NCI-H748 treated with DMSO at 0.1 percent for 48 hours (cell line): ENCODE results near the gene ANTKMT.
A peak's percentile ranks its signal among the peaks of the same experiment; 100 is the strongest.
"Not testable (repeated sequence)": the region's sequence is repeated elsewhere in the genome, so short reads cannot be mapped to it uniquely, and the experiment has no call there.

Experiments used
- DNase-seq: peaks from one replicate; lab custom pipeline; 2025; lab: John Stamatoyannopoulos, UW

The ANTKMT gene

GRCh38 chr16:728131-728889, 7.4 kb downstream of the ANTKMT start:
- DNase-seq = peak; percentile 51

GRCh38 chr16:728890-729744, 8.2 kb downstream of the ANTKMT start:
- no peak for DNase-seq

GRCh38 chr16:729768-730665, 9.1 kb downstream of the ANTKMT start:
- DNase-seq = no peak

- DNase-seq = no peak
Measured at GRCh38 chr16:730666-731509, 9.9 kb downstream of the ANTKMT start.

- DNase-seq = no peak
Measured at GRCh38 chr16:732332-732731, 11.4 kb downstream of the ANTKMT start.

GRCh38 chr16:732936-733335, 12.0 kb downstream of the ANTKMT start:
- no peak for DNase-seq

- DNase-seq = no peak
Measured at GRCh38 chr16:733382-734207, 12.6 kb downstream of the ANTKMT start.

- no peak for DNase-seq
Measured at GRCh38 chr16:734208-734980, 13.4 kb downstream of the ANTKMT start.

GRCh38 chr16:734981-735881, 14.3 kb downstream of the ANTKMT start:
- no peak for DNase-seq

GRCh38 chr16:735982-736453, 15.1 kb downstream of the ANTKMT start:
- DNase-seq = no peak

GRCh38 chr16:736936-737481, 16.1 kb downstream of the ANTKMT start:
- no peak for DNase-seq

GRCh38 chr16:739560-740458, 18.9 kb downstream of the ANTKMT start:
- DNase-seq = no peak

GRCh38 chr16:740459-740763, 19.5 kb downstream of the ANTKMT start:
- DNase-seq = no peak

GRCh38 chr16:740764-741505, 20.0 kb downstream of the ANTKMT start, which contains the start of gene CIAO3:
TSS of gene CIAO3 (minus strand) at chr16:740997. CDS start at chr16:740985, 12 bp downstream.
- DNase-seq = peak; percentile 57

GRCh38 chr16:741986-742629, 21.2 kb downstream of the ANTKMT start:
- no peak for DNase-seq

- not testable (repeated sequence) for DNase-seq
Measured at GRCh38 chr16:742894-743293, 21.9 kb downstream of the ANTKMT start.
